Left cardiac atrium (tissue), 4 donors: ENCODE data around the gene B3GNT4. TPM values are rescaled to one million over a fixed set of nuclear protein-coding genes. Genes with fewer than 3 reads are reported as not detected.
"Not testable (repeated sequence)": the region's sequence is repeated elsewhere in the genome, so short reads cannot be mapped to it uniquely, and the experiment has no call there.

Experiments used
- ATAC-seq, 2 donors: fragments of 200-7000 bp; cut with Tn5 transposase; one replicate each; pipeline ENCODE4 v1.9.1; 2020; ENCODE audit warnings: mild to moderate bottlenecking in 2 of 2, moderate library complexity in 2 of 2
- DNase-seq: peaks from one replicate; pipeline ENCODE4 v3.0.0-alpha.2; 2020
- intact Hi-C, 2 donors: fragments of 100-400 bp; cut with DNase I; formaldehyde crosslinking; loops; one replicate each; pipeline versions ENCODE4 v1.14.1 to v1.15.1; 2022 to 2023
- total RNA-seq, 2 donors: library from RNA; stranded (reverse); fragmentation: NEBNext Ultra II Directional; extraction: Animal tissue kit (Norgen Biotek cat#: 25700); gene quantifications; one replicate each; pipeline ENCODE4 v1.2.1, GENCODE V29; 2021
- donor health status: DM: no; HTN: yes; CAD: no.
- donor health status: DM: no; HTN: yes; CAD: no; lungs with severe emphysema.
- donor health status: DM: yes; HTN: yes; CAD: no.
- donor health status: Dilated cardiomyopathy.

Gene B3GNT4
- total RNA-seq, 2 donors from 2014 or later: not detected

DNA sequence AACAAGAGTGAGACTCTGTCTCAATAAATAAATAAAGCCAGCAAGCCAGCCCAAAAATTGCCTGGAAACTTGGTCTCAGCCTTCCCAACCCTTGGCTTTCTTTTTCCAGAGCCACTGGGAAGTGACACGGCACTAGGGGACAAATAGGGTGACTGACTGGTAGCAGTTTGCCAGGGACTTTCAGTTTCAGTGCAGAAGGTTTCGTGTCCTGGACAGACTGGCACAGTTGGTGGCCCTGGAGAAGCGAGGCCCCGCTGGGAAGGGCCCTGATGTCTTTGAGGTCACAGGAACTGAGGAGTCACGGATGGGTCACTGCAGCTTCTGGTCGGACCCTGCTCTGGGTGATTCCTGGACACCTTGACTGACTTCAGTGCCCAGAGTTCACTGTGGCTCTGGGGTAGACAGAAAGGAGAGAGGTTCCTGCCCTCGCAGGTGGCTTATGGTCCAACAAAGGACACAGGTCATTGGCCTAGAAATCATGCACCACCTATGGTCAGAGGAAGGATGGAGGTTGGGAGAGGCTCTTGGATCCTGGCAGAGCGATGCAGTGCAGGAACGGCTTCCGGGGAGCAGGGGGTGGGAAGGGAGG is 17.9 kb upstream of the B3GNT4 start:
- ATAC-seq (no peak), DNase-seq (no peak)
- intact Hi-C loops: no loop called here

DNA sequence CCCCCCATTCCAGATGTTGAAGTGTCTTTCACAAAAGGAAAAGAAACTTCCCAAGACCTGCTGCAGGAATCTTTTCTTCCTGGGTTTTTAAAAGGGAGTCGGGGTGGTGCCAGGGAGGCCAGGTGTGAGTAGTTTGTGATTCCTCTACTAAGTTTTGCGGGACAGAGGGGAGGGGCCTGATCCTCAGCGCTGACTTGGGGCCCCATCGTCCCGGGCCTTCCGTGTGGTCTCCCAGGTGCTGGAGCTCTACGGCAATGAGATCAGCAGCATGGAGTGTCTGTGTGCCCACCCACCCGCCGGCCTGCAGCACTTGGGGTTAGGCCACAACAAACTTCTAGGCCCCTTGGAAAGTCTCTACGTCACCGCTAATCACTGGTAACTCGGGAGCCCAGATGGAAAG is 16.0 kb upstream of the B3GNT4 start:
- DNase-seq: no peak
- no peak for ATAC-seq
- intact Hi-C loops: no loop called here

DNA sequence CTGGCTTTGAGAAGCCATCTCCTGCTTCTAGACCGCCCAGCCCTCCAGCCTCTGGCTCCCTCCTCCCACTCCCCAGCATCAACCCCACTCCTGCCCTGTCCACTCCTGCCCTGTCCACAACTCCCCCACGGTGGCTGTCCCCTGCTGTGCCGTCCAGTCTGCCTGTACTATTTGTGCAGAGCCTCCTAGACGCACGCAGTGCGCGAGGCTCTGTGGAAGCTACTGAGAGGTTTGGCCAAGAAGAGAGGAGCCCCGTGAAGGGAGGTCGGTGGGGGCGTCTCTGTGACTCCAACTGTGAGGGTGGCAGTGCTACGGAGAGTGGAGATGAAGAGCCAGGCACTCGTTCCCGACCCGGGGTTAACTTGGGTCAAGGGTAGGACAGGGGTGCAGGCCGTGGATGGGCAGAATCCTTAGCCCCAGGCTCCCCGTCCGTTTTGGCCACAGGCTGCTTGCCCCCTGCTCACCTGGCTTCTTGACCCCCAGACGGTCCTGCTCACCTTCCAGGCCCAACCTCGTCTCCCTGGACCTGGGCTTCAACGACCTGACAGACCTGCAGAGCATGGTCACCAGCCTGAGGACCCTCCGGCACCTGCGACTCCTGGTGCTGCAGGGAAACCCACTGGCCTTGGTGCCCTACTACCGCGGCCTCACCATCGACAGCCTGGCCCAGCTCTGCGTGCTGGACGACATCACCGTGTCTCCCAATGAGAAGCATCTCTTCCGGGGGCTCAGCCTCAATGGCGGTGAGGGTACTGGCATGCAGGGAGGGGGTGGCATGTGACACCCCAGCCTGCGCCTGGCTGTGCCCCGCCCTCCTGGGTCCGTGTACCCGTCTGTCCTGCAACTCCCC is 13.7 kb upstream of the B3GNT4 start:
- ATAC-seq: no peak
- intact Hi-C loops: no loop called here

DNA sequence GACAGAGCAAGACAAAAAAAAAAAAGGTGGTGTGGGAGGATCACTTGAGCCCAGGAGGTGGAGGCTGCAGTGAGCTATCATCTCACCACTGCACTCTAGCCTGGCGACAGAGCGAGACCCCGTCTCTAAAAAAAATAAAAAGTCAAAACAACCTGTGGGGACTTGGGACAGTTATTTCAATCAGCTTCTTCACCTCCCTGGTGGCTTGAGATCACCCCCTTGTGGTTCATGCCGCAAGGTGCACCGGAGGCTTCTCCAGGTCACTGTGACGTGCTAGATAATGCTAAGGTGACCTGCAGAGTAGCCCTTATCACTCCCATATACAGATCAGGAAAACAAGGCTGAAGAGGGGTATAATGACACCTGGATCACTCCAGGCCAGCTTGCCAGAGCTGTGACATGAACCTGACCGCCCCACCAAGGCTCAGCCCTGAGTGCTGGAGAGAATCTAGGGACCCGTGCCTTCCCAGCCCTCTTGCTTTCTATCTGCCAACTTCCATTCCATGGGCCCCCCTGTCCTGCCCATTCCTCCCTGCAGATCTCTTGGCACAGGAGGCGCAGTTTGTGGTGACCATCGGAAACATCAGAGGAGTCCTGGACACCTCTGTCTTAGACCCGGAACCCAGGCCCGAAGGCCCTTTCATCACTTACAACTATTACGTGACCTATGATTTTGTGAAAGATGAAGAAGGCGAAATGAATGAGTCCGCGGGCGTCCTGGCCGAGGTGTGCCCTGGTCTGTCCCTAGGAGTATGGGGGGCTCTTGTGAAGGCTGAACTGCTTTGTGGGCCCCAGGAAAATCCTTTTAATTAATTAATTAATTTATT is 12.5 kb upstream of the B3GNT4 start:
- ATAC-seq: peak; percentile 53 to 73
- intact Hi-C loops: no loop called here
- DNase-seq: no peak

More for the DNA sequence above, 13.7 kb upstream of the B3GNT4 start:
- DNase-seq: no peak

DNA sequence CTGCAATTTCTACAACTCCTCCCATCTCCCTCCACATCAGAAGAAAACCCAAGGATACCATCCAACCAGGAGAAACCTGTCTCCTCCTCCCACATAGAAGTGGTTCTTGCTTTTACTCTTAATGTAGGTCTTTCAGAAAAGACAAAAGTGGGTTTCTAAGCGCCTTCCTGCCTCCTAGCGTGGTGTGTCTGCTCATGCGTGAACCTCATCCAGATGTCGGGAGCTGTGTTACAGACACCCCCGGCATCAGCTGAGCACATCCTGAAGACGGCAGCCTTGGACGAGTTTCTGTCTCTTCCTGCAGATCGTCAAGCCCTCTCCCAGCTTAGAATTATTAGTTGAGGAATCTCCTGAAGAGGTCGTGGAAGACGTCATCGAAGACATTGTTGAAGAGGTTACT is 11.1 kb upstream of the B3GNT4 start:
- DNase-seq (no peak), ATAC-seq (no peak)
- intact Hi-C loops: no loop called here

DNA sequence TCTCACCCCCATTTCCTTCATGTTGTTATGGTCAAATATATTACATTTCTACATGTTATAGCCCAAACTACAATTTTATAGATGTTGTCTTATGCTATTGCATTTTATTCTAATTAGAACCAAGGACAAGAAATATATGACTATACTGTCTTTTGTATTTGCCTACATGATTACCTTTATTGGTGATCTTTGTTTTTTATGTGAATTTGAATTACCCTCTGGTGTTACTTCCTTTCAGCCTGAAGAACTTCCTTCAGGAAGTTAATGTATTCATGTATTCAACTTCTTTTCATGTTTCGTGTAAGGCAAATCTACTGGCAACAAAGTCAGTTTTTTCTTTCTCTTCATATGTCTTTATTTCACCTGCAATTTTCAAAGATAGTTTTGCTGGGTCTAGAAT is 8.7 kb upstream of the B3GNT4 start:
- intact Hi-C loops: no loop called here
- ATAC-seq: no peak

DNA sequence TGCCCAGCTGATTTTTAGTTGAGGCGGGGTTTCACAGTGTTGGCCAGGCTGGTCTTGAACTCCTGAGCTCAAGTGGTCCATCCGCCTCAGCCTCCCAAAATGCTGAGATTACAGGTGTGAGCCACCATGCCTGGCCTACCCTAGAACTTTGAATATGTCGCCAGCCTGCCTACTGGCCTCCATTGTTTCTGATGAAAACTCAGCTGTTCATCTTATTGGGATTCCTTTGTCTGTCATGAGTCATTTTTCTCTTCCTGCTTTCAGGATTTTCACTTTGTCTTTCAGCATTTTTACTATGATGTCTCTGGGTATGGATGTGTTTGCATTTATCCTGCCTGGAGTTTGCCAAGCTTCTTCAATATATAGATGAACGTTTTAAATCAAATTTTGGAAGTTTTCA is 8.1 kb upstream of the B3GNT4 start:
- ATAC-seq: no peak
- DNase-seq: no peak
- intact Hi-C loops: no loop called here

More for the DNA sequence above, 8.7 kb upstream of the B3GNT4 start:
- DNase-seq: no peak

DNA sequence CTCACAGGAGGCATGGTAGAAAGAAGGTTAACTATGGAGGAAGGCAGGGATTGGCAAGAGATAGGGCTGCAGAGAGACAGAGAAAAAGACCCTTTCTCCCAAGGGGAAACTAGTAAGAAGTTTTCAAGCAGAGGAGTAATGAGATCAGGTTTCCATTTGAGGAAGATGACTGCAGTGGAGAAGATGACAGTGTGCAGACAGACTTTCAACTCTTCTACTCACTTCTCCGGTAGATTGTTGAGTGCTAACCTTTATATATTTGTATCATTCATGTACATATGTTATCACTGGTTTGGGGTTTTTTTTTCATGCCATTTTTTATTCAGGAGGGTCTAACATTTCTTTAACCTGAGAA is 5.9 kb upstream of the B3GNT4 start:
- intact Hi-C loops: no loop called here
- DNase-seq (no peak), ATAC-seq (no peak)

DNA sequence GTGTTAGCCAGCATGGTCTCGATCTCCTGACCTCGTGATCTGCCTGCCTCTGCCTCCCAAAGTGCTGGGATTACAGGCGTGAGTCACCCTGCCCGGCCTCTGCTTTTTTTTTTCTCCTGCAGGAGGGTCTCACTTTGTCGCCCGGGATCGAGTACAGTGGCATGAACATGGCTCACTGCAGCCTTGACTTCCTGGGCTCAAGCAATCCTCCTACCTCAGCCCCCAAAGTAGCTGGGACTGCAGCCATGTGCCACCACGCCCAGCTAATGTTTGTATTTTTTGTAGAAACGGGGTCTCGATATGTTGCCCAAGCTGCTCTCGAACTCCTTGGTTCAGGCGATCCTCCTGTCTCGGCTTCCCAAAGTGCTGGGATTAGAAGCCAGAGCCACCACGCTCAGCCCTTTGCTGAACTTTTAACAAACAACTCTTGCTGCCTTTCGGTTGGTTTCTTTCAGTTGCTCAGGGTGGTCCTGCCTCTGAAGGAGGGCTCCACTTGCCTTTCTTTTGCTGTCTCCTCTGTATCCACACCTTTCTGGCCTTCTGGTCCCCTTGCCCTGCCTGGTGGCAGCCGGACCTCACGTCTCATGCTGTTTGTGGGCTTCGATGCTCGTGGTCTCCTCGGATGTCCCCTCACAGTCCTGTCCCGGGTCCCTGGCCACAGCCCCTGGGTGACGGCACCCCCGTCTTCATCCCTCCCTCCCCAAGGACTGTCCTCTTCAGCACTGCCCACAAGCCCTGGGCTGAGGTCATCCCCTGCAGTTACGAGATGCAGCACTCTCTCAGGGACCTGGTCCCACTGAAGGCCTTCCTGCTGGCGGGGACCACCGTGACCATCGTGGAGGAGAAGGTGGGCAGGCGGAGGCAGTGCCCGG is 3.8 kb upstream of the B3GNT4 start:
- DNase-seq (no peak), ATAC-seq (no peak)
- intact Hi-C loops: no loop called here

DNA sequence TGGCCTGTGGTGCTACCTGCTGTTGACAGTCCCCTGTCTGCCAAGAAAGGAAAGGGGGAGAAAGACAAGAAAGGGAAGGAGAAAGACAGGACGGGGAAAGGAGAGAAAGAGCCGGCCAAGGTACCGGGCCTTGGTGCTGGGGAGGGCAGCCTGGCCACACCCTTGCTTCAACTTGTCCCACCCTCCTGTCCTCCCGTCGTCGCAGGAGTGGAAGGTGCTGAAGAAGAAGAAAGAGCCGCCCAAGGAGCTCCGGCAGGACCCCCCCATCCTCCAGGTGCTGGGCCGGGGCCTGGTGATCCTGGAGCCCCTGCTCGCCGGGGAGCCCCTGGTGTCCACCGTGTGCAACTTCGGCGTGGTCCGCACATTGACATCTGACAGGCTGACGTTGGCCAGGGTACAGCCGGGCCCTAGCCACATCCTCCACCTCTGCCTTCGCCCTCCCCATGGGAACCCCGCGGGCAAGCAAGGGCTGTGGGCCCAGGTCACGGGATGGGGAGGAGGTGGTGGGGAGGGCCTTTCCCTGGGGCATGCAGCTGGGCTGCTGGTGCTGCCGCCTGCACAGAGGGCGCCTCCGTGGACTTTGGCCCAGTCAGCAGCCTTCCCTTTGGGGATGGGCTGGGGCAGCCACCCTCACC is 2.9 kb upstream of the B3GNT4 start:
- intact Hi-C loops: no loop called here
- DNase-seq (no peak), ATAC-seq (no peak)

DNA sequence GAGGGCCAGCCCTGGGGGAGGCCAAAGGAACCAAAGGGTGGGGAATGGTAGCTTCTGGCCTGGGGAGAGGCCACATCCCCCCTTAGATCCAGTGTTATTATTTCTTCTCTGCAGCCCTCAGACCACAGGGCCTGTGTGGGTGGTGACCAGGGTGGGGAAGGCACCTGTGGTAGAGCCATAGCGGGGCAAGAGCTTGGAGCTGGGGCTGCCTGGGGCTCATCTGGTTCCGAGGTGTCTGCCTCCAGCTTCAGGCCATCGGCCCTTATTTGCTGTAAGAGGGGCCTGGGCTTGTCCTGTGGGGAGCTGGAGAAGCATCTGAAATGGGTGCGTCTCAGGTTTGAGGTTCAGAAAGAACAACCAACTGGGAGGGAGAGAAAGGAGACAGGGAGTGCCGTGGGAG is 2.1 kb upstream of the B3GNT4 start:
- intact Hi-C loops: no loop called here

DNA sequence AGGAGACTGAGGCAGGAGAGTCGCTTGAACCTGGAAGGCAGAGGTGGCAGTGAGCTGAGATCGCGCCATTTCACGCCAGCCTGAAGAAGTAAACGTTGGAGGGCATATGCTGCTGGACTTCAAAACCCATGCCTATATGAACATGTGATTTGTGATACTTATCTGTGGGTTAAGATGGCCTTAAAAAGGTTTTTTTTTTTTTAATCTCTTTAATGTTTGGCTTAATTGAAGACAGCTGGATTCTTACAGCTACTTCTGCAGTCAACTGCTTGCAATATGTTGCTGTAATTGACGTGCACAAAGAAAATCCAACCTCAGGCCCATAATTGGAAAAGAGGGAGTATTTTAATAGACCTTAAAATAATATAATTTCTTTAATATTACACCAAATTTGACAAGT is 1.5 kb upstream of the B3GNT4 start:
- ATAC-seq (no peak), DNase-seq (no peak)
- intact Hi-C loops: no loop called here

More for the DNA sequence above, 2.1 kb upstream of the B3GNT4 start:
- DNase-seq (no peak), ATAC-seq (no peak)

DNA sequence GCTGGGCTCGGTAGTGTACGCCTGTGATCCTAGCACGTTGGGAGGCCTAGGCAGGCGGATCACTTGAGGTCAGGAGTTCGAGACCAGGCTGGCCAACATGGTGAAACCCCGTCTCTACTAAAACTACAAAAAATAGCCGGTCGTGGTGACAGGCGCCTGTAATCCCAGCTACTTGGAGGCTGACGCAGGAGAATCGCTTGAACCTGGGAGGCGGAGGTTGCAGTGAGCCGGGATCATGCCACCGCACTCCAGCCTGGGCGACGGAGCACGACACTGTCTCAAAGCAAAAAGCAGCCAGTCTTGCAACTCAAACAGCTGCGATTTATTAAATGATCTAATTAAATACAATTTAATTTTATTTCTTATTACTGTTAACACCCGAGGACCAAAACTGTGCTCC is 698 bp upstream of the B3GNT4 start:
- DNase-seq, intact Hi-C loops, ATAC-seq: not testable (repeated sequence)

DNA sequence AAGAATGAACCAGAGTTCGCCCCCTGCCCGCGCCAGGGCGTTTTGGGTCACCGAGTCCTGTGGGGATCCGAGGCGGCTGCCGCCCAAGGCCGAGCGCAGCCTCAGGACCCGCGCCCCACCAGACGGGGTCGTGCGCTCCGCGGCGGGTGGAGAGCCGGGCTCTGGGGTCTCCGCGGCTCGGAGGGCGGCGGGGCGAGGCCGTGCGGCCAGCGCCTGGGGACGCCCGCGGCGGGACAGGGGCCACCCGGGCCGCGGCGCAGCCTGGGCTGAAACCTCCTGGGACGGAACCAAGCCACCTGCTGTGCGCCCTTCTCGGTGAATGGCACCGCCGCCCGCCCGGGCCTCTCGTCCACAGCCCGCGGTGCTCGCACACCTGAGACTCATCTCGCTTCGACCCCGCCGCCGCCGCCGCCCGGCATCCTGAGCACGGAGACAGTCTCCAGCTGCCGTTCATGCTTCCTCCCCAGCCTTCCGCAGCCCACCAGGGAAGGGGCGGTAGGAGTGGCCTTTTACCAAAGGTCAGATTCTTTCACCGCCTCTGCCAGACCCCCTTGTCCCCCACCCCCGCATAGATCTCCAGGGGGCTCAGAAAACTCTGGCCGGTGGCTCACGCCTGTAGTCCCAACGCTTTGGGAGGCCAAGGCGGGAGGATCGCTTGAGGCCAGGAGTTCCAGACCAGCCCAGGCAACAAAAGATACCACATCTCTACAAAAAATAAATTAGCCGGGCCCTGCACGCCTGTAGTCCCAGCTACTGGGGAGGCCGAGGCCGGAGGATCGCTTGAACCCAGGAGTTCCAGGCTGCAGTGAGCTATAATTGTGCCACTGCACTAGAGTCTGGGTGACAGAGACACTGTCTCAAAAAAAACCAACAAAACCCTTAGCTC is 901 bp downstream of the B3GNT4 start:
- ATAC-seq (peak in 1 of 2 donors; percentile 12), DNase-seq (no peak)
- intact Hi-C loops: no loop called here

DNA sequence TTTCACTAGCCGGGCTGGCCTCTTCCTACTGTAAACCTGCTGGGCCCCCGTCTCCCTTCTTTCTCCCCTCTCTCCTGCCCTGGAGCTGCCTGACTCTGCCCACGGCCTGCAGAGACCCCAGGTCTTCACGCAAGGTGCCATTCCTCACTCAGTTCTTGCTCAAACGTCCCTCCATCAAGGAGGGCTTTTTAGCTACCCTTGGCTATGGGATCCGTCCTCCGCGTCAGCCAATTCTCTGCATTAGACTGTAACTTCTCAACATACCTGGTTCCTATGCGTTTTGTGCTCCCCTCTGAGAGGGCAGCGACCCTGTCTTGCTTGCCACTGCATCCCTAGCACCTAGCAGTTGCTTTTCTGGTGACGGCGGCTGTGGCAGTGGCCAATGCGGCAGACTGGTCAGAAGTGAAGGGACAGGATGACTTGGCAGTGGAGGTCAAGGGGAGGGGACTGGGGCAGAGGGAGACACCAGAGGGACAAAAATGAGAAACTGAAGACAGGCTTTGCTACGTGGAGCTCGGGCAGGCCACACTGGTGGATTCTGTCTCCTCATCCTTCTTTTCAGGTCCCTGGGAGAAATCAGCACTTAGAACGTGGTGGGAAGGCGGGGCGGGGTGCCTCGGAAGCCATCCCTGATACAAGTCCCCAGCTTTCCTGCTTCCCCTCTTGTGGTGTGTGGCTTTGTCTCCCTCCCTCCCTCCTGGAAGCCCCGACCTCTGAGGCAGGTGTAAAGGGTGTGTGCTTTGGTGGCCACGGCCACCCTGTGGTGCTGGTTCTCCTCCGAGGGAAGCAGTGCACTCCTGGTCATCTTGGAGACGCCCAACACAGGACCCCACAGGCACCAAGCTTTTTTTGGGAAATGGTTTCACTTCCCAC is 1.8 kb downstream of the B3GNT4 start:
- intact Hi-C loops: no loop called here
- ATAC-seq: no peak
- DNase-seq: no peak

DNA sequence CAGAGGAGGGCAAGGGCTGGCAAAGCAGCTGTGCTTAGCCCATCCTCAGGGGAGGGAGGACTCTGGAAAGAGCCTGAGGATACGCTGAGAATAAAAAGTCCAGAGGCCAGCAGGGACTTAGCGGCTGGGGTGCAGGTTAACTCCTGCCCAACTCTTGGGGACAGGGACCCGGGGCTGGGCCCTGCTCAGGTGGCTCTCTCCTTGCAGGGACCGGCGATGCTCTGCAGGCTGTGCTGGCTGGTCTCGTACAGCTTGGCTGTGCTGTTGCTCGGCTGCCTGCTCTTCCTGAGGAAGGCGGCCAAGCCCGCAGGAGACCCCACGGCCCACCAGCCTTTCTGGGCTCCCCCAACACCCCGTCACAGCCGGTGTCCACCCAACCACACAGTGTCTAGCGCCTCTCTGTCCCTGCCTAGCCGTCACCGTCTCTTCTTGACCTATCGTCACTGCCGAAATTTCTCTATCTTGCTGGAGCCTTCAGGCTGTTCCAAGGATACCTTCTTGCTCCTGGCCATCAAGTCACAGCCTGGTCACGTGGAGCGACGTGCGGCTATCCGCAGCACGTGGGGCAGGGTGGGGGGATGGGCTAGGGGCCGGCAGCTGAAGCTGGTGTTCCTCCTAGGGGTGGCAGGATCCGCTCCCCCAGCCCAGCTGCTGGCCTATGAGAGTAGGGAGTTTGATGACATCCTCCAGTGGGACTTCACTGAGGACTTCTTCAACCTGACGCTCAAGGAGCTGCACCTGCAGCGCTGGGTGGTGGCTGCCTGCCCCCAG is 2.8 kb downstream of the B3GNT4 start:
- intact Hi-C loops: no loop called here
- ATAC-seq: no peak
- DNase-seq: no peak
